COLO668 (cell line): Measurements from ENCODE around the gene POLR1C.
"Not testable (repeated sequence)": the region's sequence is repeated elsewhere in the genome, so short reads cannot be mapped to it uniquely, and the experiment has no call there.

Experiments
- DNase-seq: peaks from one replicate; lab custom pipeline; 2025; ENCODE audit not compliant: unreplicated experiment; lab: John Stamatoyannopoulos, UW

Gene POLR1C

DNA sequence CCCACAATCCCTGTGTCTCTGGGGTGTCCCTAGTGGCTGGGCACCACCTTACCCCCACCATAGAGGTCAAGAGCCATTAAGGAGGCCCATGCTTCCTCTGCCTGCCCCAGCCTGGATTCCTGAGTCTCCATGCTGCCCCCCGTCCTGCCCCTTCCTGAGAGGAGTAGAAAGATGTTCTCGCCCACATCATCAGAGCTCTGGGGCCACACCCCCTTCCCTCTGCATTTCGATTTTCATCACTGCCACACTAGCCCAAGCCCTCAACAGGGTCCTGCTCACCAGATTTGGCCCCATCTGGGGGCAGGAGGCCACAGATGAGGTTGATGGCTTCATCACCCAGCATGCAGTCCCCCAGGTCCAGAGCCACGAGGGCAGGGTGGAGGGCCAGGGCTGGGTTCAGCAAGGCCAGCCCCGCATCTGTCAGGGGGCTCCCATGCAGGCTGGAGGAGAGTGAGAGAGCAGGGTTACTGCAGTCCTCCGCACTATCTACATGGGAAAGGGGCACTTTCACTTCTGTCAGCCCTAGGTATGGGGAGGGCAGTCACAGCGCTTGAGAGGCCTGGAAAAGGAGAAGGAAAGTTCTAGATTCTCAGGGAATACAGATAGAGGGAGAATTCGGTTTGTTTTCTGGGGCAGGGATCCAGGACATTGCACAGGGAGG lies 8.3 kb upstream of the POLR1C start:
- no peak for DNase-seq

DNA sequence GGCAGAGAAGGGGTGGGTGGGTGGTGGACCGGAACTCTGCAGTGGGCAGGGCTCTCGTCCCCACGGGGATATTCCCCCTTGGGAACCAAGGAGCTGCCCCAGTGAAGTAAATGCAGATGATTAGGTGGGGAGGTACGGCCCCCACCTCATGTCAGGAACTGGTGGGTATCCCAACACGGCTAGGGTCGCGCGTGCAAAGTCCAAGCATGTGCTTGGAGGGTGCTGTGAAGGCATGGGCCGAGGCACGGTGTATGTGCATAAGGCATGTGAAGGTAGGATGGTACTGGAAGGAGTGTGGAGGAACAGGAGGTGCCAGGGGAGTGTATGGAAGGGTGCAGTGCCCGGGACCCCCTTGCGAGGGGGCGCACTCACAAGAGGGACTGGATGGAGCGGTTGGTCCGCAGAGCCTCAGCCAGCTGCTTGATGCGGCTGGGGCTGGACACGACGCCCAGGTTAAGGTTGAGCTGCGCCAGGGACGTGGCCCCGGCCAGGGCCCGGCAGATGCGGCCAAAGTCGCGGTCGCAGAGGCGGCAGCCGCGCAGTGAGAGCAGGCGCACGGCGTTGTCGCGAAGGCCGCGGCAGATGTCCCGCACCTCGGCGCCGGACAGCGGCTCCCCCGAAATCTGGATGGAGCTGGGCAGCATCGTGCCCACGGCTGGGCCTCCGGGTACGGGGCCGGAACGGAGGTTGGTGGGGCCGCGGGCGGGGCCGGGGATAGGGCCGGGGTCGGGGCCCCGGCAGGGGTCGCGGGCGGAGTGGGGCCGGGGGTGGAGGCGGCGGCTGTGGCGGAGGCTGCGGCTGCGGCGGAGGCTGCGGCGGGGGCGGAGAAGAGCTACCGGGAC lies 7.5 kb upstream of the POLR1C start:
- peak; percentile 13 for DNase-seq

DNA sequence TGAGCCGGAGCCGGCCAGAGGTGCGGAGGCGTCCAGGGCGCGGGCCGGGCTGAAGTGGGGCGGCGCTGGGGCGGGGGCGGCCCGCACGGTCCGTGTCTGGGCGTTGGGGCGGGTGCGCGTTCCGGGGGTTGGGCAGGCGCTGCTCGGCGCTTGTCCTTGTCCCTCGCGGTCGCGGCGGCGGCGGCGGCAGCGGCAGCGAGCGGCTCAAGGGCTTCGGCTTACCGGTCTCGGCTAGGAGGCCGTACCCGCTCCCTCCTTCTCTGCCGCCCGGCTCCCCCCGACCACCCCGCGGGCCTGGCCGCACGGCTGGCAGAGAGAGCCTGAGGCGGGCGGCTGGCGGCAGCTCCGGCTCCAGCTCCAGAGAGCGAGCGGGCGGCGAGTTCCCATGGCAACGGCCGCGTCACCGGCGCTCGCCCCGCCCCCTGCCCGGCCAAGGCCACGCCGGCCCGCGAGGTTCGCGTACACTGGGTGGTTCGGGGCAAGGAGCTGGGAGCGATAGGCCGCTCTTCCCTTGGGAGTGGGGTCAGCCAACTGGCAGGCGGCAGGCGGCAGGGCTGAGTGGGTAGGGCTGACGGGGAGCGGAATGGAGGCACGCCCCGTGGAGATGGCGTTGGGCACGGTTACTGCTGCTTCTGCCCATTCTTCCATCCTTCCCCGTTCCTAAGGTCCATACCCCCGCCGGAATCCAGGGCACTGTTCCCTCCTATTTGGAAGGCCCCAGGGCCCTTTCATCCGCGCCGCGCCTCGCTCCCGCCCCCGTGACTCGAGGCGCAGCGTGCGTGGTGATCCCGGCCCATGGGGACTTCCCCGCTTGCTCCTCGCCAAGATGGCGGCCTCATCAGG lies 6.7 kb upstream of the POLR1C start, which contains the start of gene LRRC73:
Gene LRRC73, minus strand, starts transcription at position 363 of the 843 bp plus-strand sequence. CDS start 561 bp downstream, outside the sequence.
- DNase-seq: peak; percentile 79

DNA sequence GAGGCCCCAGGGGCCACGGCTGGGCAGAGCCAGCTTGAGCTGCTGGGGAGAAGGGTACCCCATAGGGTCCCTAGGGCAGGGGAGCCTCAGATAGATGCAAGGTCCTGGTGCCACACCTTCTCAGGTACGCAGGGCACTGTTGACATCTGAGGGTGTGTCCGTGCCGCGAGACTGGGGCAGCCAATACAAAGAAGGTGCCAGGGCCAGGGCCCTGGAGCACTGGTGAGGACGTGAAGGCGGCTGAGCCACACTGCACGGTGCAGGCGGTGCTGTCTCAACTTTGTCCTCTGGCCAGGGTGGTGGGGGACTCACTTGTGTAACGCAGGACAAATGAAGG lies 6.1 kb upstream of the POLR1C start:
- DNase-seq: peak; percentile 53

DNA sequence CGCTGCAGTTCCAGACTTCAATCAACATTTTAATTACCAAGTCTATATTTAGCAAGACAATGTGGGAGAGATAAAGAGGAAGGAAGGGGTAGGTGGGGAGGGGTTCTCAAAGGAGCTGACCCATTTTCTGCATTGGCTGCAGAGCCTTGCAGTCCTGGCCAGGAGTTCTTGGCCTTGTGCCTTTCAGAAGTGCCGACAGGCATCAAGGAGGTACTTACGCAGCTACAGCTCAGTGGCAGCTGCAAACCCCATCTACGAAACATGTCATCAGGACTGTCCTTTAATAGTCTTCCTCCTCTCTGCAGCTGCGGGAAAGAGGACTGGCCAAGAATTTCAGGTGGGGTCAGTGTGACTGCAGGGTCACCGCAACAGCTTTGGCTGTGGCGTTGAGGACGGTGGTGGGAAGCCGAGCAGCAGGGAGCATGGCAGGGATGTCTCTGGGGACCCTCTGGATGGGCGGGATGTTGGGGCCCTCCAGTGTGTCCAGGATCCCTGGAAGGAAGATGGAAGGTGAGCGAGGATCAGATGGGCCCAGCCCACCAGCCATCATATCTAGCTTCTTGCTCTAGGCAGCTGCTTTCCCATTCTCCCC lies 5.0 kb upstream of the POLR1C start:
- no peak for DNase-seq

DNA sequence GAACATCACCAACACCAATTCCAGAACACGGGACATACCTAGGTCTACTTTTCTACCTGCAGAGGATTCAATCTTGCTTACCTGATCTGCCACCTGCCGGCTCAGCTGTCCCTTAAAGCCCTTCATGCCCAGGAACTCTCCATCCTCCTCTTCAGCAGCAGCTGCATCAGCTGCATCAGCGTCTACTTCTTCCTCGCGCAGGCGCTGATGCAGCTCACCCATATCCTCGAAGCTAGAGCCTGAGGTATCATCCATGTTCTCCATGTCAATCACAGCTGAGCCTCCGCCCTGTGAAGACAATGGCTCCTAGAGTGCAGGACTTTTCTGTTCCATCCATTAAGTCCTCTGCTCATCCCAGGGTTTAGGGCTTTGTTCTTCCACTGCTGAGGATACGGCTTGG lies 1.1 kb upstream of the POLR1C start:
- DNase-seq: peak; percentile 43

DNA sequence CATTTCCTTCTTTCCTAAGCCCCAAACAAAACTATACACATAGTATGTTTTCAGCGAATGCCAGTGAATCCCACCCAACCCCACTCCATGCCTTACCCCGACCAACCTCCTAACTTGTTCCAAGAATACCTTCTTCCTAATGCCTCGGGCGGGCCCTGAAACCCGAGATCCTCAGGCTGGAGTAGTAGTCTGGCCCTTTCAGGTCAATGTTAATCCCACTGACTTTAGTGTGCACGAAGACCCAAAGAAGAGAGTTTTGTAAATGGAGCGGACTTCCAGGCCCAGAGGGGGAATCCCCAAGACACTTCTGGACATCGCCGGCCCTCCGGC lies 557 bp upstream of the POLR1C start:
- DNase-seq: no peak

DNA sequence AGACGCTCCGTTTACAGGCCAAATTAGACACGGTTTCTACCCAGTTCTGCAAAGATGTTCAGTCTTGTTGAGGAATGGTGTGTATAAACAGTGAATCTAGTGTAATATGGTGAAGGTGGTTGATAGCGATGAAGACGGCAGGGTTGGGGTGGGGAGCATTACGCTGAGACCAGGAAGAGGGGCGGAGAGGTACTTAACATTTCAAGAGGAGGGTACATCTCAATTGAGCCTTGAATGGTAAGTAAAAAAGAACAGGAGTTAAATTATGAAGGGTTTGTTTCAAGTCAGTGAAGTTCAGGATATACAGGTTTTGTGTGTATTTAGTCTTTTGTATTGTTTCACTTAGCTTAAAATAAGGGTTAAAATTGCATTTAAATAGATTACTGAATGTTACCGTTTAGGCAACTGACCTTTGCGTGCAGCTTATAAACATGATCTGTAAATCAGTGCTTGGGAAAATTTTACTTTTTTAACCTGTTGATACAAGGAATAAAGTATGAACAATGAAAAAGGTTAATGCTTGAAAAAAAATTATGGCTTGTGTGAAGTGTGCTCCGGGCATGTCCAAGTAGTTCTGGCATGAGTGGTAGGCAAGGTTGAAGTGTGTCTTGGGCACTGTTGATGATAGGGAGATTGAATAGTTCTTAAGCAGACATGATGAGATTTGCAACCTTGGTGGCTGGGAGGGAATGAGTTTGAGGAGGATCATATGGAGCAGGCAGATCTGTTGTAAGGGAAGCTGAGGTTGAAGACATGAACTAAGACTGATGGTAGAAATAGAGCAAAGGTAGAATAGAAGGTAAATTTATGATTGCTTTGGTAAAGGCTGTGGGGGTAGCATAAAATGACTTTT lies 842 bp downstream of the POLR1C start:
- no peak for DNase-seq

DNA sequence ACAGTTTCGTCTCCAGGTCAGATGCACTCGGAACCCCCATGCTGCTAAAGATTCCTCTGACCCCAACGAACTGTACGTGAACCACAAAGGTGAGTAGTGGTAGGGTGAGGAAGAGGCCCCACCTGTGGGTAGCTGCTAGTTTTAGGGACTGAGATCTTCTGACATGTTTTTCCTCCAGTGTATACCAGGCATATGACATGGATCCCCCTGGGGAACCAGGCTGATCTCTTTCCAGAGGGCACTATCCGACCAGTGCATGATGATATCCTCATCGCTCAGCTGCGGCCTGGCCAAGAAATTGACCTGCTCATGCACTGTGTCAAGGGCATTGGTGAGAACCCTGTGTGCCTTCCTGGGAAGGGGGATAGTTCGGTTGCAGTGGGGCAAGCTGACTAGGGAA lies 3.2 kb downstream of the POLR1C start:
- DNase-seq: no peak

DNA sequence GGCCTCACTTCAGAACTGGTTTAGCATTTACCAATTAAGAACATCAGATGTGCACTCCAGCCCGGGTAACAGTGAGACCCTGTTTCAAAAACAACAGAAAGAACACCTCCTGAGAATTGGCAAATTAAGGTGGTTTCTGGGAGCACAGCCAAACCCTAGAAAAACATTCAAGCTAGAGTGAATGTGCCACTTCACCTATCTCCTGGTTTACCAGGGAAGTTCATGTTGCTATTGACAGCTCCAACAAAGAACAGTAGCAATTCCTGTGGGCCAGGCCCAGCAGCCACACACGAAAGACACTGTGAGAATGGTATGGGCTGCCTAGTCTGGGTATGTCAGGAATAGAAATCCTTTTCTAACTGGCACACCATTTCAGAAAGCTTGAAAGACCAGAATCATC lies 4.9 kb downstream of the POLR1C start:
- DNase-seq: no peak

DNA sequence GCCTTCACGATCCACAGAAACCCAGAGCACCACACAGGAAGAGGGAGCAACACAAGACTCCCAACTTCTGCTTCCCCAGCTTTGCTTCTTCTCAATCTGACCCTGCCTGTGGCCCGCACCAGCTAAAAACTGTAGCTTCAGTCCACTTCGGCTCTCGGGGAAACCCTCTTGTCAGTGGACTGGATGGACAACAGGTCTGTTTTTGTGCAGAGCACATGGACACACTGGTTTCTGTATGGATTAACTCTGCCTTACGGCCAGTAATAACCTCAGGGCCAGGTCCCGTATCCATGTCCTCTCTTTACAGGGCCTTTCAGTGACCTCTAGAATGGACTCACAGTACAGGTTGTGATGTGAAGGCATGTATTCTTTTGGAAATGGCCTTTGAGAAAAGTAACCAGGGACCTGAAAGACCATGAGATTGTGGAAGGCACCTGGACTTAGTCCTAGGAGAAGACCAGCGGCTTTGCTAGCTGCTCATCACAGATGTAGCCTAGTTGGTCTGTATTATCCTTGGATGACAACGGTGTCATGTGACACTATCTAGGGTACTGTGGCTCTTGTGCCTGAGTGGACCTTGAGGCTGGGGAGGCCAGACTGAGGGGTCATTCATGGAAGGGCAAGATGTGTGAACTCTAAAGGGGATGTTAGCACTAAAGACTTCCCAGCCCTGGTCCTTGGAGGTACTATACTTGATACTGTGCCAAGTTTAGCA lies 5.8 kb downstream of the POLR1C start:
- no peak for DNase-seq

DNA sequence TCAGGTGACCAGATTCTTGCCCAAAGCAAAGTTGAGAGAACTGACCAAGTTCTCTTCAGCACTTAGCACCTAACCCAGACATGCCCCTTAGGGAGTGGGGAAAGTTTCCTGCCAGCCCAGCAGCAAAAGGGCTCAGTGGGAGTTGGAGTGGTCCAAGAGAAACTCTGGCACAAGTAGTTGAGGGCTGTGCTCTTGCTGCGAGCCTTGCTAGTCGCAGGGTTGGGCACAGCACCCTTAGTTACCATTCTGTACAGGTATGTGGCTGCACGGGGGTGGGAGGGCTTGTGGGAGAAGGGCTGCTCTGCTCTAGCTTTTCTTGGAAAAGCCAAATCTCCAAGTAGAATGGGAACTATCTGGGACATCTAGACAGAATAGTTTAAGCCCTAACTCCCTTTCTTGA lies 6.4 kb downstream of the POLR1C start:
- no peak for DNase-seq

DNA sequence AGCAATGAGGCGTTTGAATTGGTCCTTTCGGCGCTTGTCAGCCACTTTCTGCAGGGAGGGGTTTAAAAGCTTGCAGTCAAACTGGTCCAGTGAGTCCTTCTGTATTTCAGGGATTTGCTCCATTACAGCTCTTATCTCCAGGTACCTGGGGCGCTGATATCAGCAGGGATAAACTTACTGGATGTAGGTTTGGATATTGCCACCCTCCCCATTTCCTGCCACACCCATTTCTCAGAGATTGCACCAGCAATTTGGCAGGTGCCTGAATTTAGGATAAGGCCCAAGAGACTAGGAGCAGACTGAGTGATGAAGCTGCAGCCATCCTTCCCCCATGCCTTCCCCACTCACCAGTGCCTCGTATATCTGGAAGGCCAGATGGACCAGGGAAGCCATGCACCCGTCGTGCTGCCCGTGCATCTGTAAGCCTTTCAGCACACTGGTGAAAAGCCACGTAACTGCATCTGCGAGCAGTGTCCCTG lies 7.6 kb downstream of the POLR1C start:
- DNase-seq: no peak

DNA sequence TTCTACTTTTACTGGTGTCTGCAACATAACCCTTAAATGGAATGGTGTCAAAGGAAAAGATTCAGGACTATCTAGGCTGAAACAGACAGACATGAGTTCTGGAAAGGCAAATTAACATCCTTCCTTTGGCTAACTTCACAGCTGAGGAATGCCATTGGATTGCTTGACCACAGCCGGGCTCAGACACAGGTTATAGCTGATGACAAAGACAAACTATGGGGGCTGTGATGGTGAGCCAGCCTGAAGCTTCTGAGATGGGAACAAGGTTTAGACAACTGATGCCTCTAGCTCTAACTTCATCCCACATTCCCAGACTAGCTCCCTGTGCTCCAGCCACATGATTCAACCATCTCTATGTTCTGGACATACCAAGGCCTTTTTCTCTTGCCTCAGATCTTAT lies 15.3 kb downstream of the POLR1C start:
- no peak for DNase-seq

DNA sequence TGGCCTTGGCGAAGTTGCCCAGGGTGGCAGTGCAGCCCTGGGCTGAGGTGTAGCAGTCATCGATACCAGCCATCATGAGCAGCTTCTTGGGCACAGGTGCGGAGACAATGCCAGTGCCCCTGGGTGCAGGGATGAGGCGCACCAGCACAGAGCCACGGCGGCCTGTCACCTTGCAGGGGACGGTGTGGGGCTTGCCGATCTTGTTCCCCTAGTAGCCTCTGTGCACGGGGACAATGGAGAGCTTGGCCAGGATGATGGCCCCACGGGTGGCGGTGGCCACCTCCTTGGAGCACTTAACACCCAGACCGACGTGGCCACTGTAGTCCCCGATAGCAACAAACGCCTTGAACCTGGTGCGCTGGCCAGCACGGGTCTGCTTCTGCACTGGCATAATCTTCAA lies 22.1 kb downstream of the POLR1C start:
- DNase-seq: not testable (repeated sequence)

DNA sequence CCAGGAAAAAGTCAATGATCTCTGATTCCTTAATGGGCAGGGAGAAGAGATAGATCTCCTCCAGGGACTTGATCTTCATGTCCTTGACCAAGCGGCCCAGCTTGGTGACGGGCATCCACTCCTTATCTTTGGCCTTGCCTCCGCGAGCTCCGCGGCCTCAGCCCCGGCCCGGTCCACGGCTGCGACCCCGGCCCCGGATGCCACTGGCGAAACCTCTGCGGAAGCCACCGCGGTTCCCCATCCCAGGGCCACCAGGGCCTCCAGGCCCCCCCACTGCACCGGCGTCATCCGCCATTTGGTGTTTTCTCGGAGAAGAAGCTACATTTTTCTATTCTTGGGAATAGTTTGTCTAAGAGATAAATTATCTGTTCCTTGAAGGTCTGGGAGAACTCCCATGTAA lies 22.5 kb downstream of the POLR1C start:
- not testable (repeated sequence) for DNase-seq

DNA sequence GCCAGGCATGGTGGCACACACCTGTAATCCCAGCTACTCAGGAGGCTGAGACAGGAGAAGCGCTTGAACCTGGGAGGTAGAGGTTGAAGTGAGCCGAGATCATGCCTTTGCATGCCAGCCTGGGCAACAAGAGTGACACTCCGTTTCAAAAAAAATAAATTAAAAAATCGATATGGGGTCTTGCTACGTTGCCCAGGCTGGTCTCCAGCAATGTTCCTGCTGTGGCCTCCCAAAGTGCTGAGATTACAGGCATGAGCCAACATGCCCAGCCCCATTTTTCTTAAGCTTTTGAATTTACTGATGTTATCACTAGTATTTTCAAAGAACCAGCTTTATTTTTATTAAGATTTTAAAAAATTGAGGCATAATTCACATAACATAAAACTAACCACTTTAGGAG lies 23.6 kb downstream of the POLR1C start:
- no peak for DNase-seq

DNA sequence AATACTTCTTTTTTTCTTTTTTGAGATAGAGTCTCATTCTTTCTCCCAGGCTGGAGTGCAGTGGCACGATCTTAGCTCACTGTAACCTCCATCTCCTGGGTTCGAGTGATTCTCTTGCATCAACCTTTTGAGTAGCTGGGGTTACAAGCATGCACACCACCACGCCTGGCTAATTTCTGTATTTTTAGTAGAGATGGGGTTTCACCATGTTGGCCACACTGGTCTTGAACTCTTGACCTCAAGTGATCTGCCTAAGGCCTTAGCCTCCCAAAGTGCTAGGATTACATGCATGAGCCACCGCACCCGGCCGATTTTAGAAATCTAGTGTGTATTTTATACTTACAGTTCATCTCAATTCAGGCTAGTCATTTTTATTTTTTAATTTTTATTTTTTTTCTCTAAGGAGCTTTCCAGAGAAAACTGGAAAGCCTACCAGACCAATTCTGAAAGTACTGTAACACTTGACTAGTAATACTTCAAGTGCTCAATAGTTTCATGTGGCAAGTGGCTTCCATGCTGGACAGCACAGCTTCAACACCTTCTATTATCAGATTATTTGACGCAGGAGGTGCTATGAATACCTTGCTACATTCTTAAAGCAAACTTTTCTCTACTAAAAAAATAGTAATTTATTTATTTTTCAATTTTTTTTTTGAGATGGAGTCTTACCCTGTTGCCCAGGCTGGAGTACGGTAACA lies 25.0 kb downstream of the POLR1C start:
- no peak for DNase-seq

DNA sequence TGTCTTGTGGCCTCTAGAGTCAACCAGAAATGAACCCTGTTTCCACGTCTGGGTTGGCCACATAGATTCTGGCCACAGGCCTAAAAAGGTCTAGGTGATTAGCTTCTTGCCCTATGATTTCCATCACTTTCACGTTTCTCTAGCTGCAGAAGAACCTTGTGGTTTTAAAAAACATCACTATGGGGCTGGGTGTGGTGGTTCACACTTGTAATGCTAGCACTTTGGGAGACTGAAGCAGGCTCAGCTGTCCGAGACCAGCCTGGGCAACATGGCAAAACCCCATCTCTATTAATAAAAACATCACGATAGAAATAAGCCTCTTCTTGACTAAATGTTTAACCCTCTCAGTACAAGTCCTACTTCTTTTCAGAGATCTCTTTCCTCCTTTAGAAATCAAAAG lies 27.6 kb downstream of the POLR1C start:
- no peak for DNase-seq
